Parathyroid adenoma (tissue), 2 donors: ENCODE data around the gene S100A16.

Experiments
- H2AFZ ChIP-seq: fragments of 300-600 bp; sonication (generic); one replicate; pipeline ENCODE4 v1.7.0; 2017; ENCODE audit warnings: antibody characterized with exemption, mild to moderate bottlenecking
- H3K27ac ChIP-seq: fragments of 300-600 bp; sonication (generic); one replicate; pipeline ENCODE4 v1.7.0; 2017
- H3K27me3 ChIP-seq: fragments of 300-600 bp; sonication (generic); one replicate; pipeline ENCODE4 v1.7.0; 2017; ENCODE audit warnings: low read length; ENCODE audit not compliant: control insufficient read depth, insufficient read depth
- H3K36me3 ChIP-seq: fragments of 300-600 bp; sonication (generic); one replicate; pipeline ENCODE4 v1.7.0; 2017; ENCODE audit warnings: low read length; ENCODE audit not compliant: control insufficient read depth, insufficient read depth
- H3K4me1 ChIP-seq: fragments of 300-600 bp; sonication (generic); one replicate; pipeline ENCODE4 v1.7.0; 2017; ENCODE audit warnings: control low read depth
- H3K4me2 ChIP-seq: fragments of 300-600 bp; sonication (generic); one replicate; pipeline ENCODE4 v1.7.0; 2017; ENCODE audit warnings: low read length
- H3K4me3 ChIP-seq: fragments of 300-600 bp; sonication (generic); one replicate; pipeline ENCODE4 v1.7.0; 2017; ENCODE audit warnings: low read depth, low read length
- H3K79me2 ChIP-seq: fragments of 300-600 bp; sonication (generic); one replicate; pipeline ENCODE4 v1.7.0; 2017; ENCODE audit warnings: control low read depth
- H3K9ac ChIP-seq: fragments of 300-600 bp; sonication (generic); one replicate; pipeline ENCODE4 v1.7.0; 2017; ENCODE audit warnings: mild to moderate bottlenecking
- H3K9me3 ChIP-seq: fragments of 300-600 bp; sonication (generic); one replicate; pipeline ENCODE4 v1.7.0; 2017; ENCODE audit warnings: low read length; ENCODE audit not compliant: control insufficient read depth
- CTCF ChIP-seq: fragments of 300-600 bp; sonication (generic); IDR thresholded peaks from one replicate; pipeline ENCODE4 v1.7.0; 2017; ENCODE audit warnings: antibody characterized with exemption, mild to moderate bottlenecking
- donor health status: primary hyperparathyroidism.

The S100A16 gene

GRCh38 chr1:153629971-153630370, 17.0 kb upstream of the S100A16 start:
- Histone ChIP-seq H3K27ac (peak overlapping the region; percentile 98), H3K36me3 (no peaks in the 10 kb centered on the region), H3K9me3 (no peaks in the 10 kb centered on the region), H2AFZ (no peak overlapping the region), H3K4me2 (no peak overlapping the region), H3K4me3 (no peak overlapping the region), H3K79me2 (peaks cover 3% of the 10 kb centered on the region), H3K27me3 (no peaks in the 10 kb centered on the region), H3K4me1 (peaks cover 16% of the 10 kb centered on the region), H3K9ac (no peak overlapping the region)
- no peak for TF ChIP-seq CTCF

GRCh38 chr1:153629343-153629665, 16.4 kb upstream of the S100A16 start:
- H3K79me2 ChIP-seq, result peaks cover 3% of the 10 kb centered on the region
- H3K9ac ChIP-seq, result no peak overlapping the region
- H3K36me3 ChIP-seq, result no peaks in the 10 kb centered on the region
- no peak overlapping the region for H2AFZ ChIP-seq
- H3K27ac ChIP-seq, result peak overlapping the region; percentile 98
- no peaks in the 10 kb centered on the region for H3K27me3 ChIP-seq
- H3K4me3 ChIP-seq, result no peak overlapping the region
- peak overlapping the region; percentile 65 for H3K4me2 ChIP-seq
- no peak for TF ChIP-seq CTCF
- peaks cover 16% of the 10 kb centered on the region for H3K4me1 ChIP-seq
- H3K9me3 ChIP-seq, result no peaks in the 10 kb centered on the region

GRCh38 chr1:153628638-153629342, 15.9 kb upstream of the S100A16 start:
- no peaks in the 10 kb centered on the region for H3K27me3 ChIP-seq
- H2AFZ ChIP-seq, result peak overlapping the region; percentile 73
- peak overlapping the region; percentile 76 for H3K4me3 ChIP-seq
- peak overlapping the region; percentile 98 for H3K27ac ChIP-seq
- peaks cover 16% of the 10 kb centered on the region for H3K4me1 ChIP-seq
- peak overlapping the region; percentile 65 for H3K4me2 ChIP-seq
- no peak overlapping the region for H3K9ac ChIP-seq
- H3K36me3 ChIP-seq, result no peaks in the 10 kb centered on the region
- H3K9me3 ChIP-seq, result no peaks in the 10 kb centered on the region
- H3K79me2 ChIP-seq, result peaks cover 4% of the 10 kb centered on the region
- TF ChIP-seq CTCF, result no peak

- Histone ChIP-seq H3K79me2 (peaks cover 6% of the 10 kb centered on the region), H3K4me3 (peak within 1 kb of the TSS; percentile 76), H3K27me3 (no peaks in the 10 kb centered on the region), H2AFZ (peak within 1 kb of the TSS; percentile 73), H3K36me3 (no peaks in the 10 kb centered on the region), H3K27ac (peak within 1 kb of the TSS; percentile 98), H3K9ac (peak within 1 kb of the TSS; percentile 69), H3K4me2 (peak within 1 kb of the TSS; percentile 65), H3K4me1 (peaks cover 16% of the 10 kb centered on the region), H3K9me3 (no peaks in the 10 kb centered on the region)
- TF ChIP-seq CTCF, result peak; percentile 14
Observed at GRCh38 chr1:153627715-153628626, 15.0 kb upstream of the S100A16 start, which contains the start of gene S100A1. TSS of gene S100A1 (plus strand) at chr1:153628434. CDS start at chr1:153630522, 2,088 bp downstream.
